ENCODE results near the gene MARK1. TPM values are rescaled to one million over a fixed set of nuclear protein-coding genes. Genes with fewer than 3 reads are reported as not detected.

MARK1 gene
- total RNA-seq, 2 experiments from 2014 or later = not detected

GRCh38 chr1:220698607-220699016, 170.7 kb downstream of the MARK1 start:
- H3K27me3 Mint-ChIP-seq (ENCODE audit: low read depth) = peaks cover 7% of the 10 kb centered on the region
- intact Hi-C loops (cut with micrococcal nuclease) = no loop called here
- CTCF ChIA-PET = interaction anchor here (0.6 kb wide), 1 partner anchor 10 kb away, joined by 3 read pairs; no protein-coding TSS in a partner anchor
- DNase-seq = no peak
- no peaks in the 10 kb centered on the region for H3K4me1 Mint-ChIP-seq (ENCODE audit: low read depth)
- H3K4me3 Mint-ChIP-seq = no peak overlapping the region
- H3K9me3 Mint-ChIP-seq = no peaks in the 10 kb centered on the region
- H3K36me3 Mint-ChIP-seq (ENCODE audit: low read depth) = no peaks in the 10 kb centered on the region
- no peak overlapping the region for H3K27ac Mint-ChIP-seq

GRCh38 chr1:220699044-220699443, 171.1 kb downstream of the MARK1 start:
- no peak for DNase-seq
- CTCF ChIA-PET = interaction anchor here (0.6 kb wide), 1 partner anchor 9 kb away, joined by 3 read pairs; no protein-coding TSS in a partner anchor
- no peaks in the 10 kb centered on the region for H3K4me1 Mint-ChIP-seq (ENCODE audit: low read depth)
- no peaks in the 10 kb centered on the region for H3K36me3 Mint-ChIP-seq (ENCODE audit: low read depth)
- no peak overlapping the region for H3K4me3 Mint-ChIP-seq
- intact Hi-C loops (cut with micrococcal nuclease) = no loop called here
- peaks cover 9% of the 10 kb centered on the region for H3K27me3 Mint-ChIP-seq (ENCODE audit: low read depth)
- H3K27ac Mint-ChIP-seq = no peak overlapping the region
- H3K9me3 Mint-ChIP-seq = no peaks in the 10 kb centered on the region

- no peaks in the 10 kb centered on the region for H3K4me1 Mint-ChIP-seq (ENCODE audit: low read depth)
- CTCF ChIA-PET = interaction anchor here (0.9 kb wide), 1 partner anchor 74 kb away, joined by 3 read pairs; no protein-coding TSS in a partner anchor
- H3K9me3 Mint-ChIP-seq = no peaks in the 10 kb centered on the region
- no peak for DNase-seq
- no peaks in the 10 kb centered on the region for H3K36me3 Mint-ChIP-seq (ENCODE audit: low read depth)
- H3K27ac Mint-ChIP-seq = no peak overlapping the region
- intact Hi-C loops (cut with micrococcal nuclease) = no loop called here
- no peak overlapping the region for H3K4me3 Mint-ChIP-seq
- H3K27me3 Mint-ChIP-seq (ENCODE audit: low read depth) = peaks cover 9% of the 10 kb centered on the region
These were observed 172.7 kb downstream of the MARK1 start for GRCh38 chr1:220700556-220701179.

- peaks cover 9% of the 10 kb centered on the region for H3K27me3 Mint-ChIP-seq (ENCODE audit: low read depth)
- no peaks in the 10 kb centered on the region for H3K36me3 Mint-ChIP-seq (ENCODE audit: low read depth)
- no peak overlapping the region for H3K27ac Mint-ChIP-seq
- CTCF ChIA-PET = interaction anchor here (1.3 kb wide), 1 partner anchor 11 kb away, joined by 3 read pairs; the partner anchor contains the start of gene C1orf115
- DNase-seq = no peak
- intact Hi-C loops (cut with micrococcal nuclease) = no loop called here
- no peaks in the 10 kb centered on the region for H3K9me3 Mint-ChIP-seq
- no peak overlapping the region for H3K4me3 Mint-ChIP-seq
- no peaks in the 10 kb centered on the region for H3K4me1 Mint-ChIP-seq (ENCODE audit: low read depth)
These were observed 174.0 kb downstream of the MARK1 start for GRCh38 chr1:220701974-220702373.

- CTCF ChIA-PET = interaction anchor here (0.9 to 1.3 kb wide), 4 partner anchors 9 to 486 kb away, joined by 3 read pairs; partner anchors contain the start of gene C1orf115
- H3K27ac Mint-ChIP-seq = no peak overlapping the region
- no peak overlapping the region for H3K4me3 Mint-ChIP-seq
- intact Hi-C loops (cut with micrococcal nuclease) = no loop called here
- no peaks in the 10 kb centered on the region for H3K4me1 Mint-ChIP-seq (ENCODE audit: low read depth)
- no peaks in the 10 kb centered on the region for H3K9me3 Mint-ChIP-seq
- no peaks in the 10 kb centered on the region for H3K36me3 Mint-ChIP-seq (ENCODE audit: low read depth)
- peaks cover 9% of the 10 kb centered on the region for H3K27me3 Mint-ChIP-seq (ENCODE audit: low read depth)
- DNase-seq = no peak
These were observed 174.9 kb downstream of the MARK1 start for GRCh38 chr1:220702733-220703270.

GRCh38 chr1:220703305-220703704, 175.4 kb downstream of the MARK1 start:
- H3K4me1 Mint-ChIP-seq (ENCODE audit: low read depth) = no peaks in the 10 kb centered on the region
- no peak overlapping the region for H3K27ac Mint-ChIP-seq
- H3K27me3 Mint-ChIP-seq (ENCODE audit: low read depth) = peaks cover 9% of the 10 kb centered on the region
- H3K9me3 Mint-ChIP-seq = no peaks in the 10 kb centered on the region
- CTCF ChIA-PET = interaction anchor here (0.9 to 1.0 kb wide), 3 partner anchors 10 to 487 kb away, joined by 3 read pairs; no protein-coding TSS in a partner anchor
- H3K36me3 Mint-ChIP-seq (ENCODE audit: low read depth) = no peaks in the 10 kb centered on the region
- no peak overlapping the region for H3K4me3 Mint-ChIP-seq
- DNase-seq = no peak
- intact Hi-C loops (cut with micrococcal nuclease) = no loop called here

GRCh38 chr1:220705782-220706181, 177.8 kb downstream of the MARK1 start:
- CTCF ChIA-PET = no interaction called here
- intact Hi-C loops (cut with micrococcal nuclease) = no loop called here
- H3K4me1 Mint-ChIP-seq (ENCODE audit: low read depth) = no peaks in the 10 kb centered on the region
- no peak for DNase-seq
- no peak overlapping the region for H3K27ac Mint-ChIP-seq
- no peak overlapping the region for H3K4me3 Mint-ChIP-seq
- H3K27me3 Mint-ChIP-seq (ENCODE audit: low read depth) = peaks cover 8% of the 10 kb centered on the region
- no peaks in the 10 kb centered on the region for H3K36me3 Mint-ChIP-seq (ENCODE audit: low read depth)
- H3K9me3 Mint-ChIP-seq = no peaks in the 10 kb centered on the region

- H3K4me3 Mint-ChIP-seq = no peak overlapping the region
- no peaks in the 10 kb centered on the region for H3K36me3 Mint-ChIP-seq (ENCODE audit: low read depth)
- no peak for DNase-seq
- H3K27me3 Mint-ChIP-seq (ENCODE audit: low read depth) = peaks cover 6% of the 10 kb centered on the region
- no peaks in the 10 kb centered on the region for H3K9me3 Mint-ChIP-seq
- no peak overlapping the region for H3K27ac Mint-ChIP-seq
- intact Hi-C loops (cut with micrococcal nuclease) = no loop called here
- no peaks in the 10 kb centered on the region for H3K4me1 Mint-ChIP-seq (ENCODE audit: low read depth)
- CTCF ChIA-PET = no interaction called here
These were observed 178.5 kb downstream of the MARK1 start for GRCh38 chr1:220706480-220706879.

- CTCF ChIA-PET = interaction anchor here (1.4 kb wide), 1 partner anchor 16 kb away, joined by 3 read pairs; no protein-coding TSS in a partner anchor
- DNase-seq = no peak
- no peak overlapping the region for H3K4me3 Mint-ChIP-seq
- peaks cover 4% of the 10 kb centered on the region for H3K27me3 Mint-ChIP-seq (ENCODE audit: low read depth)
- no peaks in the 10 kb centered on the region for H3K4me1 Mint-ChIP-seq (ENCODE audit: low read depth)
- no peaks in the 10 kb centered on the region for H3K36me3 Mint-ChIP-seq (ENCODE audit: low read depth)
- no peak overlapping the region for H3K27ac Mint-ChIP-seq
- no peaks in the 10 kb centered on the region for H3K9me3 Mint-ChIP-seq
- intact Hi-C loops (cut with micrococcal nuclease) = no loop called here
These were observed 179.2 kb downstream of the MARK1 start for GRCh38 chr1:220707160-220707559.

- intact Hi-C loops (cut with micrococcal nuclease) = no loop called here
These were observed 180.3 kb downstream of the MARK1 start for GRCh38 chr1:220708244-220708643.

GRCh38 chr1:220708936-220709801, 181.2 kb downstream of the MARK1 start:
- Mint-ChIP-seq H3K27ac (no peak overlapping the region), H3K4me1 (ENCODE audit: low read depth) (no peaks in the 10 kb centered on the region), H3K9me3 (no peaks in the 10 kb centered on the region), H3K36me3 (ENCODE audit: low read depth) (no peaks in the 10 kb centered on the region), H3K27me3 (ENCODE audit: low read depth) (no peaks in the 10 kb centered on the region), H3K4me3 (no peak overlapping the region)
- intact Hi-C loops (cut with micrococcal nuclease) = no loop called here
- CTCF ChIA-PET = interaction anchor here (1.4 kb wide), 1 partner anchor 18 kb away, joined by 3 read pairs; no protein-coding TSS in a partner anchor
- no peak for DNase-seq

More at GRCh38 chr1:220708244-220708643, 180.3 kb downstream of the MARK1 start:
- H3K9me3 Mint-ChIP-seq = no peaks in the 10 kb centered on the region
- peaks cover 2% of the 10 kb centered on the region for H3K27me3 Mint-ChIP-seq (ENCODE audit: low read depth)
- H3K36me3 Mint-ChIP-seq (ENCODE audit: low read depth) = no peaks in the 10 kb centered on the region
- CTCF ChIA-PET = interaction anchor here (0.6 to 1.4 kb wide), 2 partner anchors 9 to 17 kb away, joined by 3 read pairs; no protein-coding TSS in a partner anchor
- H3K4me3 Mint-ChIP-seq = no peak overlapping the region
- no peak overlapping the region for H3K27ac Mint-ChIP-seq
- DNase-seq = no peak
- H3K4me1 Mint-ChIP-seq (ENCODE audit: low read depth) = no peaks in the 10 kb centered on the region

GRCh38 chr1:220710333-220710732, 182.4 kb downstream of the MARK1 start:
- intact Hi-C loops (cut with micrococcal nuclease) = no loop called here
- H3K36me3 Mint-ChIP-seq (ENCODE audit: low read depth) = no peaks in the 10 kb centered on the region

More at GRCh38 chr1:220710333-220710732, 182.4 kb downstream of the MARK1 start:
- Mint-ChIP-seq H3K4me1 (ENCODE audit: low read depth) (no peaks in the 10 kb centered on the region), H3K9me3 (no peaks in the 10 kb centered on the region), H3K4me3 (no peak overlapping the region), H3K27me3 (ENCODE audit: low read depth) (no peaks in the 10 kb centered on the region), H3K27ac (no peak overlapping the region)
- CTCF ChIA-PET = no interaction called here
- DNase-seq = no peak
